Activated naive CD8-positive, alpha-beta T cell treated with anti-CD3 and anti-CD28 coated beads for 36 hours (primary cell): ENCODE results near the gene KCNS1. TPM values are rescaled to one million over a fixed set of nuclear protein-coding genes. Genes with fewer than 3 reads are reported as not detected.

ENCODE experiments used
- DNase-seq: peaks from one replicate; pipeline ENCODE4 v3.0.0; 2021
- H3K27ac Mint-ChIP-seq: one replicate; pipeline ENCODE4 v1.8.0; 2022; ENCODE audit warnings: mild to moderate bottlenecking, moderate library complexity, mixed read lengths
- H3K27me3 Mint-ChIP-seq: one replicate; pipeline ENCODE4 v1.8.0; 2022; ENCODE audit warnings: mild to moderate bottlenecking, mixed read lengths
- H3K36me3 Mint-ChIP-seq: one replicate; pipeline ENCODE4 v1.8.0; 2021; ENCODE audit warnings: mild to moderate bottlenecking, mixed read lengths
- H3K4me1 Mint-ChIP-seq: one replicate; pipeline ENCODE4 v1.8.0; 2021; ENCODE audit warnings: mixed read lengths
- H3K4me3 Mint-ChIP-seq: one replicate; pipeline ENCODE4 v1.8.0; 2022; ENCODE audit warnings: mild to moderate bottlenecking, moderate library complexity, mixed read lengths
- H3K9me3 Mint-ChIP-seq: one replicate; pipeline ENCODE4 v1.8.0; 2022; ENCODE audit warnings: mixed read lengths
- total RNA-seq, 2 experiments: library from RNA; stranded (reverse); gene quantifications; one replicate each; pipeline ENCODE4 v1.2.3, GENCODE V29; 2021

Gene KCNS1
- total RNA-seq, 2 experiments from 2014 or later, result 0.56 to 0.70 TPM

DNA sequence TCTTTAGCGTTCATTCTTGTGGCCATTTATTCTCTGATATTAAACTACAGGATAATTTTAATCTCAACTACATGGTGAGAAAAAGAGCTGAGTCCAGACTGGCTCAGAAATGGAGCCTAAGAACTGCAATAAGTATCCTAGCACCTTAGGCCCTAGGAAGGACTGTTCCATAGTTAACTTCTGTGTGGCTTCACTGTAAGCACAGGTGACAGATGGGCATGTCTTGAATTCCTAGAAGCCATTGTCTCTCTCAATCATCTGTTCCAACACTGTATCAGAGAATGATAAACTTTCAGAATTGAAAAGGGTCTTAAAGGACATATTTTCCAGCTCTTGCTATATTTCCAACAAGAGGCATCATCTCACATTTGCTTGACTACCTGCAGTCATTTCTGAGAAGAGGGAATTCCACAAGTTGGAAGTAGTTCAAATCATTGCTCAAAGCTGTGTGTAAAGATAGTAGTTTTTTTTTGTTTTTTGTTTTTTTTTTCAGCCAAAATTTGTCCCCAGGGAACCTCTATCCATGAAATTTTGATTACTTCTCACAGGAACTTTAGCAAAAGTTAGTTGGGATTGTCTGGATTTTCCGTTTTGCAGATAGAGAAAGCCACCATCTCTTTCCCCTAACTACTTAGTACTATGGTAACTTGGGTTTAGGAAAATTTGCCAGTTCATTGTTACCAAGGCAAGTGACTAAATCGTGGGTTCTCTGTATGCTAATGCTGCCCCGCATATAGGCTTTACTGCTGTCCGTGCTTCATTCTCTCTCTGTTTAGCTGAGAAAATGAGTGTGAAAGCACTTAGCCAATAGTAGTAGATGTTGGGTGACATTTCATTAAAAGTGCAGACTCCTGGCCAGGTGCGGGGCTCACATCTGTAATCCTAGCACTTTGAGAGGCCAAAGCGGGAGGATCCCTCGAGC, 47.2 kb downstream of the KCNS1 start:
- H3K36me3 Mint-ChIP-seq, result peaks cover 54% of the 10 kb centered on the region
- DNase-seq, result no peak
- peak overlapping the region; percentile 30 for H3K4me3 Mint-ChIP-seq
- no peaks in the 10 kb centered on the region for H3K9me3 Mint-ChIP-seq
- peak overlapping the region; percentile 85 for H3K27ac Mint-ChIP-seq
- H3K27me3 Mint-ChIP-seq, result no peaks in the 10 kb centered on the region
- H3K4me1 Mint-ChIP-seq, result peaks cover 82% of the 10 kb centered on the region

DNA sequence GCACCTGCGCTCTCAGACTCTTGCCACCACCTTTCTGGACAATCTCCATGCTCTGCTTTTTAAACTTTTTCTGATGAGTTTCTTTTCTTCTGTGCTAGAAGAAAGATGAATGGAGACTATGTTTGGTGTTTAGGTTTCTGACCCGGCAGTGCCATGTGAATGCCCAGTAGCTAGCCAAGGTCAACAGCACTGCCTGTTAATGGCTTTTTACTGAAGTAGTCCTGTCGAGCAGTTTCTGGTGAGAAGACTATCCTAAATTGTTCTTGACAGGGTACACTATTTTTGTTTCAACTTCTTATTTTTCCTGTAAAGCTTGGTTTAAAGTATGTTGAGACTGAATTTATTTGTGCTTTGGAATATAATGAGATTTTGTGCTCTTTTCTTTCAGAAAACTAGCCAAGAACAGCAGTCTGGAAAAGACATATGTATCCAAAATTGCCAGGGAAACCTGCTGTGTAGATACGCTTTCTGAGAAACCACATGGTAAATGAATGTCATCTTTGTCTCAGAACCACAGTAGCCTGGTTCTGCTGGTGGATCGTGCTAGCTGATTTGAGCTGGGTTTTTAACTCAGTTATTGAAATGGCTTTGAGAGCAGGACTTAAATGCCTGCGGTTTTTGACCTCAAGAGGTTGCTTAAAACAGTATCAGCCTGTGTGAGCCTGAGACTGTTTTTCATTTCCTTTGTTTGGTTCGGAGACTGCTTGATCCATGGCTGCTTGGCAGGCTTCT, 48.1 kb downstream of the KCNS1 start:
- Mint-ChIP-seq H3K4me1 (peaks cover 82% of the 10 kb centered on the region), H3K4me3 (peak overlapping the region; percentile 26), H3K9me3 (no peaks in the 10 kb centered on the region), H3K27me3 (no peaks in the 10 kb centered on the region), H3K27ac (peak overlapping the region; percentile 85), H3K36me3 (peaks cover 60% of the 10 kb centered on the region)
- no peak for DNase-seq

DNA sequence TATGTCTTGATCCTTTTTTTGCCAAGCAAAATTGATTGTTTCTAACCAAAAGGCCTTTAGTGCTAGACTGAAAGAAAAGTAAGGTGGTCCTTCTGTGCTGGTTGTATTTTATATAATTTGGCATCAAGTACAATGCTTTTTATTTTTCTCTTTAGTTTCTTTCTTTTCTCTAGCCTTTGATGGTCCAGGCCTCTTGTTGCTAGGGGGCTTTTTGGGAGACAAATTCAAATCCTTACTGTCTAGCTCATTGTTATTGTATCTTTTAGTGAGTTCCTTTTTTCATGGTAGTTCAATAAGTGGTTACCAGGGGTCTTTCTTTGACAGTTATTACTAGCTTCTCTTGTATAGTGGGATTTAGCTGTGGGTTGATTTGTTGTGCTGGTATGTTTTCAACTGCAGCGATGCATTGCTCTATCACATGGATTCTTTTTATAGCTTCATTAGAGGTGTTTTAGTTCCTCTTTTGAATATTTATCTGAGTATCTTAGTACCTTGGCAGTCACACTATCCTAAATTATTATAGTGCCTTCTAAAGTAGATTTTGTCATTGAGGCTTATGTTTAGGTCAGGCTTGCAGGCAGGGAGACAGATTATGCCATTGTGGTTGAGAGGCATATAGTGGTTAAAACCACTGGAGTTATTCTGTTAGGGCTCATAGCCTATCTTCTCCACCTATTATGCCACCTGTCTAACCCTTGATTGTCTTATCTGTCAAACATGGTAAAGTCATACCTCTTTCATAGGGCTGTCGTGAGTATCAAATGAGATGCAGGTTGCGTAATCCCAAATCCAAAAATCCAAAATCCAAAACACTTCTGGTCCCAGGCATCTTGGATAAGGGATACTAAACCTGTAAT, 49.5 kb downstream of the KCNS1 start:
- Mint-ChIP-seq H3K36me3 (peaks cover 55% of the 10 kb centered on the region), H3K9me3 (no peaks in the 10 kb centered on the region), H3K27me3 (no peaks in the 10 kb centered on the region), H3K27ac (peak overlapping the region; percentile 43), H3K4me1 (peaks cover 83% of the 10 kb centered on the region), H3K4me3 (no peak overlapping the region)
- no peak for DNase-seq

- H3K27ac Mint-ChIP-seq, result peak overlapping the region; percentile 79
- H3K4me3 Mint-ChIP-seq, result peak overlapping the region; percentile 44
- peaks cover 74% of the 10 kb centered on the region for H3K4me1 Mint-ChIP-seq
- H3K36me3 Mint-ChIP-seq, result peaks cover 45% of the 10 kb centered on the region
- H3K9me3 Mint-ChIP-seq, result no peaks in the 10 kb centered on the region
- peak; percentile 44 for DNase-seq
- H3K27me3 Mint-ChIP-seq, result no peaks in the 10 kb centered on the region
Measured at GRCh38 chr20:45049904-45050471, 50.9 kb downstream of the KCNS1 start.

- Mint-ChIP-seq H3K4me3 (peak overlapping the region; percentile 44), H3K36me3 (peaks cover 42% of the 10 kb centered on the region), H3K4me1 (peaks cover 71% of the 10 kb centered on the region), H3K27ac (peak overlapping the region; percentile 79), H3K9me3 (no peaks in the 10 kb centered on the region), H3K27me3 (no peaks in the 10 kb centered on the region)
- no peak for DNase-seq
Measured at GRCh38 chr20:45049438-45049837, 51.5 kb downstream of the KCNS1 start.

- peaks cover 68% of the 10 kb centered on the region for H3K4me1 Mint-ChIP-seq
- peaks cover 44% of the 10 kb centered on the region for H3K36me3 Mint-ChIP-seq
Measured at GRCh38 chr20:45047581-45048119, 53.3 kb downstream of the KCNS1 start.

GRCh38 chr20:45044601-45045000, 56.3 kb downstream of the KCNS1 start:
- Mint-ChIP-seq H3K4me1 (peaks cover 71% of the 10 kb centered on the region), H3K9me3 (no peaks in the 10 kb centered on the region), H3K36me3 (peaks cover 43% of the 10 kb centered on the region), H3K27ac (no peak overlapping the region), H3K4me3 (no peak overlapping the region), H3K27me3 (no peaks in the 10 kb centered on the region)
- DNase-seq, result no peak

More at GRCh38 chr20:45047581-45048119, 53.3 kb downstream of the KCNS1 start:
- peak overlapping the region; percentile 2 for H3K27ac Mint-ChIP-seq
- no peaks in the 10 kb centered on the region for H3K27me3 Mint-ChIP-seq
- DNase-seq, result no peak
- no peak overlapping the region for H3K4me3 Mint-ChIP-seq
- H3K9me3 Mint-ChIP-seq, result no peaks in the 10 kb centered on the region

DNA sequence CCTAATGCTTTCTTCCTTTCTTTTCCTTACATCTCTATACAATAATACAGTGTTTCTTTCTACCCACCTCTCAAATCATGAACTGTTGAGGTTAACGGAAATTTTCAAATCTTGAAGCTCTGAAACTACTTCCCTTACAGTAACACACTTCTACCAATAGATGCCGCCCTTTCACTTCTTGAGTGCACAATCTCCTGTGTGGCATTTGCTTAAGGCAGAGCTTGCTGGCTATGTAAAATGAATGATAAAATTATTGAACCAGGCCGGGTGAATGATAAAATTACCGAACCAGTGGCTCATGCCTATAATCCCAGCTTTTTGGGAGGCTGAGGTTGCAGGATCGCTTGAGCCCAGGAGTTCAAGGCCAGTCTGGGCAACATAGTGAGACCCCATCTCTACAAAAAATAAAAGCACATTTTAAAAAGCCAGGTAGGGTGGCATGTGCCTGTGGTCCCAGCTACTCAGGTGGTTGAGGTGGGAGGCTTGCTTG, 56.8 kb downstream of the KCNS1 start:
- Mint-ChIP-seq H3K9me3 (no peaks in the 10 kb centered on the region), H3K4me3 (no peak overlapping the region), H3K4me1 (peaks cover 71% of the 10 kb centered on the region), H3K36me3 (peaks cover 47% of the 10 kb centered on the region), H3K27ac (peak overlapping the region; percentile 78), H3K27me3 (no peaks in the 10 kb centered on the region)
- DNase-seq, result no peak

GRCh38 chr20:45042978-45043377, 57.9 kb downstream of the KCNS1 start:
- DNase-seq, result no peak
- peak overlapping the region; percentile 65 for H3K27ac Mint-ChIP-seq
- H3K4me3 Mint-ChIP-seq, result no peak overlapping the region
- peaks cover 67% of the 10 kb centered on the region for H3K4me1 Mint-ChIP-seq
- H3K36me3 Mint-ChIP-seq, result peaks cover 38% of the 10 kb centered on the region
- H3K9me3 Mint-ChIP-seq, result no peaks in the 10 kb centered on the region
- no peaks in the 10 kb centered on the region for H3K27me3 Mint-ChIP-seq

Other genes starting within 250 kb of the KCNS1 start
- gene YWHAB, start 215.4 kb downstream of the KCNS1 start, total RNA-seq, result 100 to 1,000 TPM; 247 TPM
- 10 to 100 TPM; 75.3 to 79.3 TPM for gene PABPC1L, start 191.1 kb downstream of the KCNS1 start, total RNA-seq
- 10 to 100 TPM; 72.9 to 75.1 TPM for gene TOMM34, start 140.7 kb downstream of the KCNS1 start, total RNA-seq
- 100 to 1,000 TPM; 180 to 198 TPM for gene STK4, start 134.6 kb downstream of the KCNS1 start, total RNA-seq
- gene WFDC5, start 14.0 kb upstream of the KCNS1 start, total RNA-seq, result under 1 TPM in 1 of 2 experiments, not detected in 1; 0.23 TPM
- not detected for gene WFDC12, start 23.3 kb upstream of the KCNS1 start, total RNA-seq
- gene PI3, start 73.8 kb upstream of the KCNS1 start, total RNA-seq, result not detected
- not detected for gene SEMG1, start 105.9 kb upstream of the KCNS1 start, total RNA-seq
- not detected for gene SEMG2, start 120.2 kb upstream of the KCNS1 start, total RNA-seq
- gene SLPI, start 153.4 kb upstream of the KCNS1 start, total RNA-seq, result not detected
- not detected for gene RBPJL, start 205.7 kb upstream of the KCNS1 start, total RNA-seq
- 1 to 10 TPM in 1 of 2 experiments, under 1 TPM in 1; 0.64 to 1.1 TPM for gene MATN4, start 207.2 kb upstream of the KCNS1 start, total RNA-seq
- gene SDC4, start 247.3 kb upstream of the KCNS1 start, total RNA-seq, result 10 to 100 TPM; 24.6 to 25.5 TPM